HUES48 (cell line): ENCODE results near the gene SHKBP1.
A peak's percentile ranks its signal among the peaks of the same experiment; 100 is the strongest.
"Not testable (repeated sequence)": the region's sequence is repeated elsewhere in the genome, so short reads cannot be mapped to it uniquely, and the experiment has no call there.

Source experiments
- H3K27ac ChIP-seq: one replicate; pipeline ENCODE4 v1.7.0; 2013; ENCODE audit warnings: low read depth, low read length, inconsistent platforms
- H3K27me3 ChIP-seq: 2 replicates; pipeline ENCODE4 v1.6.1; 2013; ENCODE audit warnings: mild to moderate bottlenecking, low read length; ENCODE audit not compliant: control insufficient read depth, insufficient read depth
- H3K36me3 ChIP-seq: 2 replicates; pipeline ENCODE4 v1.6.1; 2013; ENCODE audit warnings: low read length; ENCODE audit not compliant: control insufficient read depth, insufficient read depth
- H3K4me1 ChIP-seq: 2 replicates; pipeline ENCODE4 v1.6.1; 2013; ENCODE audit warnings: mild to moderate bottlenecking, low read length; ENCODE audit not compliant: control insufficient read depth, insufficient read depth
- H3K4me3 ChIP-seq: 2 replicates; pipeline ENCODE4 v1.5.1; 2013; ENCODE audit warnings: mild to moderate bottlenecking, low read depth, low read length
- H3K9ac ChIP-seq: 2 replicates; pipeline ENCODE4 v1.6.1; 2013; ENCODE audit warnings: mild to moderate bottlenecking, low read depth, low read length, moderate library complexity
- H3K9me3 ChIP-seq: 2 replicates; pipeline ENCODE4 v1.6.1; 2013; ENCODE audit warnings: low read length; ENCODE audit not compliant: control insufficient read depth, insufficient read depth

SHKBP1 gene

GRCh38 chr19:40559394-40559793, 17.3 kb upstream of the SHKBP1 start:
- H3K36me3 ChIP-seq, result no peaks in the 10 kb centered on the region
- H3K4me3 ChIP-seq, result no peak overlapping the region
- H3K4me1 ChIP-seq, result peaks cover 3% of the 10 kb centered on the region; the same call in 1 of the 2 replicates
- no peak overlapping the region for H3K9ac ChIP-seq
- H3K27ac ChIP-seq, result no peak overlapping the region
- H3K27me3 ChIP-seq, result peaks cover 27% of the 10 kb centered on the region
- no peaks in the 10 kb centered on the region for H3K9me3 ChIP-seq

- Histone ChIP-seq H3K9ac (no peak overlapping the region), H3K27ac (no peak overlapping the region), H3K9me3 (no peaks in the 10 kb centered on the region), H3K27me3 (peaks cover 24% of the 10 kb centered on the region), H3K36me3 (no peaks in the 10 kb centered on the region), H3K4me1 (no peaks in the 10 kb centered on the region), H3K4me3 (no peak overlapping the region)
Observed at GRCh38 chr19:40560092-40560507, 16.6 kb upstream of the SHKBP1 start.

GRCh38 chr19:40561947-40562346, 14.7 kb upstream of the SHKBP1 start:
- Histone ChIP-seq H3K36me3 (no peaks in the 10 kb centered on the region), H3K27ac (no peak overlapping the region), H3K4me3 (no peak overlapping the region), H3K9me3 (no peaks in the 10 kb centered on the region), H3K4me1 (no peaks in the 10 kb centered on the region), H3K27me3 (peaks cover 26% of the 10 kb centered on the region), H3K9ac (no peak overlapping the region)

GRCh38 chr19:40564535-40564934, 12.1 kb upstream of the SHKBP1 start:
- not testable (repeated sequence) for H3K27ac ChIP-seq, H3K4me1 ChIP-seq, H3K36me3 ChIP-seq, H3K9me3 ChIP-seq, H3K9ac ChIP-seq, H3K4me3 ChIP-seq
- peaks cover 51% of the 10 kb centered on the region for H3K27me3 ChIP-seq

- Histone ChIP-seq H3K27ac (no peak overlapping the region), H3K27me3 (peaks cover 60% of the 10 kb centered on the region), H3K4me3 (no peak overlapping the region), H3K9ac (no peak overlapping the region), H3K9me3 (no peaks in the 10 kb centered on the region), H3K36me3 (no peaks in the 10 kb centered on the region), H3K4me1 (no peaks in the 10 kb centered on the region; the same call in 1 of the 2 replicates)
Observed at GRCh38 chr19:40565355-40565754, 11.3 kb upstream of the SHKBP1 start.

- no peaks in the 10 kb centered on the region; the same call in 1 of the 2 replicates for H3K4me1 ChIP-seq
- H3K36me3 ChIP-seq, result no peaks in the 10 kb centered on the region
- H3K27ac ChIP-seq, result no peak overlapping the region
- no peak overlapping the region for H3K4me3 ChIP-seq
- H3K9ac ChIP-seq, result no peak overlapping the region
- peaks cover 60% of the 10 kb centered on the region for H3K27me3 ChIP-seq
- H3K9me3 ChIP-seq, result no peaks in the 10 kb centered on the region
Observed at GRCh38 chr19:40565910-40566495, 10.7 kb upstream of the SHKBP1 start.

- peaks cover 60% of the 10 kb centered on the region for H3K27me3 ChIP-seq
- H3K9me3 ChIP-seq, result no peaks in the 10 kb centered on the region
- peak overlapping the region; percentile 61 for H3K4me3 ChIP-seq
- no peak overlapping the region for H3K9ac ChIP-seq
- H3K4me1 ChIP-seq, result no peaks in the 10 kb centered on the region; the same call in 1 of the 2 replicates
- H3K27ac ChIP-seq, result no peak overlapping the region
- no peaks in the 10 kb centered on the region for H3K36me3 ChIP-seq
Observed at GRCh38 chr19:40567040-40567749, 9.5 kb upstream of the SHKBP1 start.

GRCh38 chr19:40567750-40568494, 8.8 kb upstream of the SHKBP1 start:
- no peaks in the 10 kb centered on the region; the same call in 1 of the 2 replicates for H3K4me1 ChIP-seq
- H3K27me3 ChIP-seq, result peaks cover 60% of the 10 kb centered on the region
- no peak overlapping the region for H3K9ac ChIP-seq
- H3K27ac ChIP-seq, result no peak overlapping the region
- H3K4me3 ChIP-seq, result peak overlapping the region; percentile 61
- no peaks in the 10 kb centered on the region for H3K9me3 ChIP-seq
- H3K36me3 ChIP-seq, result no peaks in the 10 kb centered on the region

GRCh38 chr19:40570313-40571004, 6.2 kb upstream of the SHKBP1 start:
- H3K4me1 ChIP-seq, result no peaks in the 10 kb centered on the region; the same call in 1 of the 2 replicates
- H3K27me3 ChIP-seq, result peaks cover 48% of the 10 kb centered on the region
- no peak overlapping the region for H3K27ac ChIP-seq
- H3K9ac ChIP-seq, result no peak overlapping the region
- H3K4me3 ChIP-seq, result peak overlapping the region; percentile 64
- H3K9me3 ChIP-seq, result no peaks in the 10 kb centered on the region
- no peaks in the 10 kb centered on the region for H3K36me3 ChIP-seq

- peak overlapping the region; percentile 20; the same call in 1 of the 2 replicates for H3K4me3 ChIP-seq
- H3K4me1 ChIP-seq, result no peaks in the 10 kb centered on the region; the same call in 1 of the 2 replicates
Observed at GRCh38 chr19:40571005-40571318, 5.7 kb upstream of the SHKBP1 start.

More at GRCh38 chr19:40571005-40571318, 5.7 kb upstream of the SHKBP1 start:
- H3K27me3 ChIP-seq, result peaks cover 43% of the 10 kb centered on the region
- H3K9ac ChIP-seq, result no peak overlapping the region
- H3K36me3 ChIP-seq, result no peaks in the 10 kb centered on the region
- H3K9me3 ChIP-seq, result no peaks in the 10 kb centered on the region
- H3K27ac ChIP-seq, result no peak overlapping the region
